Measurements from ENCODE around the gene TICAM2.

The TICAM2 gene

GRCh38 chr5:115531787-115532367, 70.4 kb downstream of the TICAM2 start:
- TF ChIP-seq POLR2AphosphoS5 (IDR thresholded peaks at IDR 0.05; ENCODE audit: low read depth, low read length) (no peak), SIN3A (IDR thresholded peaks at IDR 0.05; ENCODE audit: borderline replicate concordance, insufficient read depth, low read length) (no peak), TAF1 (IDR thresholded peaks at IDR 0.05; ENCODE audit: borderline replicate concordance, insufficient read depth, low read length) (no peak), FOXP2 (optimal IDR thresholded peaks at IDR 0.05; ENCODE audit: borderline replicate concordance, extremely low read depth, extremely low read length, insufficient read depth) (no peak)

- TF ChIP-seq TAF1 (IDR thresholded peaks at IDR 0.05; ENCODE audit: borderline replicate concordance, insufficient read depth, low read length) (no peak), POLR2AphosphoS5 (IDR thresholded peaks at IDR 0.05; ENCODE audit: low read depth, low read length) (no peak), SIN3A (IDR thresholded peaks at IDR 0.05; ENCODE audit: borderline replicate concordance, insufficient read depth, low read length) (no peak), FOXP2 (optimal IDR thresholded peaks at IDR 0.05; ENCODE audit: borderline replicate concordance, extremely low read depth, extremely low read length, insufficient read depth) (no peak), REST (IDR thresholded peaks at IDR 0.05; ENCODE audit: insufficient read depth in 1 of 2, low read depth in 2 of 2, low read length in 2 of 2) (no peak)
Observed at GRCh38 chr5:115531380-115531779, 70.9 kb downstream of the TICAM2 start.

GRCh38 chr5:115530426-115530825, 71.9 kb downstream of the TICAM2 start:
- TF ChIP-seq REST (IDR thresholded peaks at IDR 0.05; ENCODE audit: insufficient read depth in 1 of 2, low read depth in 2 of 2, low read length in 2 of 2), result no peak
- no peak for TF ChIP-seq FOXP2 (optimal IDR thresholded peaks at IDR 0.05; ENCODE audit: borderline replicate concordance, extremely low read depth, extremely low read length, insufficient read depth)
- no peak for TF ChIP-seq POLR2AphosphoS5 (IDR thresholded peaks at IDR 0.05; ENCODE audit: low read depth, low read length)
- no peak for TF ChIP-seq SIN3A (IDR thresholded peaks at IDR 0.05; ENCODE audit: borderline replicate concordance, insufficient read depth, low read length)
- TF ChIP-seq TAF1 (IDR thresholded peaks at IDR 0.05; ENCODE audit: borderline replicate concordance, insufficient read depth, low read length), result no peak
